HuH-7 (cell line): ENCODE results near the gene TMEM212.
"Not testable (repeated sequence)": the region's sequence is repeated elsewhere in the genome, so short reads cannot be mapped to it uniquely, and the experiment has no call there.

Source experiments
- DNase-seq: peaks from one replicate; pipeline ENCODE4 v3.0.0; 2011; ENCODE audit warnings: low spot score

Gene TMEM212

DNA sequence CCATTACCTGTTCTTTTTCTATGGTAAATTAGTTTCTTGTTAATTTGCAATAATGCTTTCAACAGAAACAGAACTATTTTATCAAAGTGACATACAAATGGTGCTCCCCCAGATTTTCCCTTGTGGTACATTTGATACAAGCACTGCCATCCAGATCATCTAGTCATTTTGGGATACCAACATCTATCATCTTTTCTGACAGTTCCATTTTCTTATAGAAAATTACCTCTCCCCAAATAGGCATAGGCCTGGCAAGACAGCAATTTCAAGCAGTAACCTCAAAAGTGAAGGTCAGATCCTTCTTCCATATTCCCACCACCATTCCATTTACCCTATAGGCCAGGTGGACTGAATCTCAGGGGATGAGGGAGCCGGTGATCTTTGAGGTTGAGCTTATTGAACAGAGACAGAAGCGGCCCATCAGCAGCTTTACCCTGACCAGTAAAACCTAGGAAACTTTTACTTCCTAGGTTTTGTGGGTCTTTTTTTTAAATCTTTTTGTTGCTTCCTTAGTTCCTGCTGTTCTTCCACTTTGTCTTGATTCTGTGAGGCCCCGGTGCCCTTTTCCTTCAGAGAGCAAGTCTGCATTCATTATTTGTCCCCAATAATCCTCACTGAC, 29.8 kb upstream of the TMEM212 start:
- no peak for DNase-seq

DNA sequence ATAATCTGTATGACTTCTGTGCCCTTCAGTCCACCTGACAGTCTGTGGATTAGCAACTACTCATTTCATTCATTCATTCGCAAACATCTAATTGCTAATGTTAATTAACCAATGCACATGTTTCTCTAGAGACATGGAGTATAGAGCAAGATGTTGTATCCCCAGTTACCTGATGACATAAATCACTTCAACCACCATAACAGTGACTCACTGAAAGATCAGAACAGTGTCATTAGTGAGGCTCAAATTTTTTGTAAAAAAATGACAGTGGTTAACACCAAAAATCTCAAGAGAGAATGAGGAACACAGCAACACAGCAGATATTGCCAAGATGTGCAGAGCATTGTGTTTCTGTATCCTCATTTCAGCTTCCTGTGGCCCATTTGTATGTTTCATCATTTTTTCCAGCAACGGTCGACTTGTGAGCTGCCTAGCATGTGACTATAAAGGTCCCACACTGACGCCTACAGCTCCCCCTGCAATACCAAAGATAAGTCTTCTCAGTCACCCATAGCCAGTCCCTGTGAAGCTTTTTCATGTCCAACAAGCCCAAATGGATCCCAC, 29.2 kb upstream of the TMEM212 start:
- DNase-seq, result no peak

GRCh38 chr3:171814662-171815061, 28.5 kb upstream of the TMEM212 start:
- not testable (repeated sequence) for DNase-seq

- DNase-seq, result no peak
These were observed 27.1 kb upstream of the TMEM212 start for GRCh38 chr3:171815973-171816595.

- DNase-seq, result no peak
These were observed 25.9 kb upstream of the TMEM212 start for GRCh38 chr3:171817074-171817800.

GRCh38 chr3:171821044-171821443, 22.1 kb upstream of the TMEM212 start:
- no peak for DNase-seq

DNA sequence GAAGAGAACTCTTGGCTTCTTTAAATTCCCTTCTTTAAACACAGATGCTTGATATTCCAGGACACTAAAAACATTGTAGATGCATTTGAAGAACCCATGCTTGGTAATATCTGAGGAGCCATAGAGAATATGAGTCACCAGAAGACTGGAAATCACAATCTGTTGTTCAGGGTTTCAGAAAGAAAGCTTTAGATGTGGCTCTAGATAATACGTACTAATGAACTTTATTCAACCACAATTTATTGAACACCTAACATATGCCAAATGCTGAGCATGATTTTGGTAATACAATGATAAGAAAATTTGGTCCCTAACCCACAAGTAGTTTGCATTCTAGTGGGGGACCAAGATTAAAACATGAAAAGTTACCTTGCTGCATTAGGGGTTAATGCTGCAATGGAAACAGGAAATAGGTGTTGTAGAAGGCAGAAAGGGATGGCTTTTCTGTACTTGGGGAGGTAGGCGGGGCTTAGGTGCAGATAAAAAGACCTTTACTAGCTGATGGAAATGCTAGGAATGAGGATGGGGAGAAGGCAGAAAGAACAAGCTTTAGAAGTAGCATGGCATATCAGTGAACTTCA, 21.3 kb upstream of the TMEM212 start:
- no peak for DNase-seq

DNA sequence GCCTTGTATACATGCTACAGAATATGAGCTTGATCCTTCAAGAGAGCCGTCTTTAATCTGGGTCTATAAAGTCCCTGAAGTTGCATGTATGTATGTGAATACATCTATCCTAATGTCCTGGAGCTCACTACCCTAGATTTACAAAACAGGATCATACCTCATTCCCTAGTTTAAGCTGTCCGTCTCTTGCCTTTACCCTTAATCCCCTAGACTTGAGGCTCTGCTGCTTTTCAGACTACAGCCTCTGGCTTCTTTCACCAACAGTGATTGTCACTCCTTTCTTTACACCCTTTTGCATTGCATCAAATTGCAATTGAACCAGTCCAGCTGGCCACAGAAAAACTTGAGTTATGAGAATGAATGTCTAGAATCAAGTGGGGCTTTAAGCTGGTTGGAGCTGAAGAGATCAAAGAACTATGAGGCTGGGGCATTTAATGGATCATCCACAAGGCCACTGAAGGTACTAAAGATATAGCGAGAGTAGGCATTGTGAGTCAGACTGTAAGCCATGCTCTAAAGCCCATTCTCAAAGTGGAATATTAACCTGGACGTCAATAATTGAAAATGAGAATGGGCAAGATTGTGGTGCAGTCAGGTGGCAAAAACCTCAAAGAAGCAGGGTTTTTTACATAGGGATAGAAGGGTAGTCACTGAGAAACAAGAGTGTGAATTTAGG, 20.6 kb upstream of the TMEM212 start:
- DNase-seq, result no peak

- no peak for DNase-seq
These were observed 19.0 kb upstream of the TMEM212 start for GRCh38 chr3:171824116-171824515.

- DNase-seq, result no peak
These were observed 18.3 kb upstream of the TMEM212 start for GRCh38 chr3:171824824-171825221.

DNA sequence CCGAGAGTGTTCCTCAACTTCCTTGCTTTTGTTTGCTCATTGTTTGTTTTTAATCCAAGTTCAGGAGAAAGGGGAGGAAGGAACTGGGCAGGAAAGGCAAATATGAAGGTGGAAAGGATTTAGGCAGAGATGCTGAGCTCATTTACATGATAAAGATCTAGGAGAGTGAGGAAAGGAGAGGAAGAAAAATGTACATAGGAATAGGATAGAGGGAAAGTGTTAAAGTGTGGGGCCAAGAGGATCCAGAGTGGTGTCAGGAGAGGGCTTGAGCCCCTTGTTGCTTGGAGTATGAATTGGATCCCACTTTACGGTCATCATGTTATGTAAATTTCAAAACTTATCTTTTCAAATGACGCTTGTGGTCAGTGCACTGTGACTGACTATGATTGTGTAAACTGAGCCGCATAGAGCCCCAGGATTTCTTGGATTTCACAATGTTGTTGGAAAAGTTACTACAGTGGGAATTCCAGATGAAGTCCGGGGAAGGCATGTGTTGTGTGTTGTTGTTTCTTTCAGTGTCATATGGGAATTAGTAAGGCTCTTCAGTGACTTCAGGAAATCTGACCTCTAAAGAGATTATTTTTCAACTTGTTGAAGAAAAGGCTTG, 17.8 kb upstream of the TMEM212 start:
- peak; percentile 60 for DNase-seq

DNA sequence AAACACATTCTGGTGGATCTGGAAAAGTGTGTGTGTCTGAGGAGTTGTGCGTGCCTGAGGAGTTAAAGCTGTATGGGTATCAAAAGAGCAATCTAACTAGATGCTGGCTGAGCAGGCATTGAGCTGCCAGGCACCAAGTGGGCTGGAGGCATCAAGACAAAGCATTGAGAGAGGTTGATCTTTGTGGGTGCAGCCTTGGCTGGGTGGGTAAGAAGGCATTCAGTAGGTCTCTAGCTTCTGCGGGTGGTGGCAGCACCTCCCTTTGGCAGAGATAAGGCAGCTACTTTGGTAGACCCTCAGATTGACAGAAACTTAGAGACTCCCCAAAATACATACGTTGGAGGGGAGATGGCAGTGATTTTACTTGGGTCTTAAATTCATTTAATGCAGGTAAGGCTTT, 15.8 kb upstream of the TMEM212 start:
- DNase-seq, result no peak

GRCh38 chr3:171827836-171828458, 15.2 kb upstream of the TMEM212 start:
- DNase-seq, result no peak

GRCh38 chr3:171828902-171829770, 14.0 kb upstream of the TMEM212 start:
- no peak for DNase-seq

- DNase-seq, result peak; percentile 84
These were observed 13.2 kb upstream of the TMEM212 start for GRCh38 chr3:171829841-171830517.

DNA sequence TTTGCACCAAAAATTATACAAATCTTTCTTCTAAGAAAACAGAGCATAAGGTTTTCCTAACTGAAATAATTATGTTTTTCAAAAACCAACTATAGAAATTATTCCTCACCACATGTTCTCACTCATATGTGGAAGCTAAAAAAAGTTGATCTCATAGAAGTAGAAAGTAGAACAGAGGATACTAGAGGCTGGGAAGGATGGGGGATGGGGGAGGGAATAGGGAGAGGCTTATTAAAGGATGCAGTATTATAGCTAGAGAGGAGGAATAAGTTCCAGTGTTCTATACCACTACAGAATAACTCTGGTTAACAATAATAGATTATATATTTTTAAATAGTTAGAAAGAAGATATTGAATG, 12.7 kb upstream of the TMEM212 start:
- DNase-seq, result no peak

DNA sequence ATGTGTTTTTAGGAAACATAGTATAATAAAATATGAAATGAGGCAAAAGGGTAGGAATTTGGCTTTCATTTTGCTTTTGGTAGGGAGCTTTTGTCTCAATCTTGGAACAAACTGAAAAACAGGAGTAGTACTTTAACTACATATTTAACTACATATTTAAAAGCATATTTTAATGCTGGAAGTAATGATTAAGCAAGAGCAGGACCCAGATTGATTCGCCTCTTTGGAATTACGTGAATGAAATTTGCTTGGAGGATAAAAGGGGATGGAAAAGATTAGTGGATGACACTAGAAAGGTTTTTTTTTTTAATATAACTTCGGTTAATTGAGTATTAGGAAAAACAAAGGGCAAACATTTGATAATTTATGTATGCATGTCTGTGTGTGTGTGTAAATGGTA, 11.2 kb upstream of the TMEM212 start:
- DNase-seq, result no peak

DNA sequence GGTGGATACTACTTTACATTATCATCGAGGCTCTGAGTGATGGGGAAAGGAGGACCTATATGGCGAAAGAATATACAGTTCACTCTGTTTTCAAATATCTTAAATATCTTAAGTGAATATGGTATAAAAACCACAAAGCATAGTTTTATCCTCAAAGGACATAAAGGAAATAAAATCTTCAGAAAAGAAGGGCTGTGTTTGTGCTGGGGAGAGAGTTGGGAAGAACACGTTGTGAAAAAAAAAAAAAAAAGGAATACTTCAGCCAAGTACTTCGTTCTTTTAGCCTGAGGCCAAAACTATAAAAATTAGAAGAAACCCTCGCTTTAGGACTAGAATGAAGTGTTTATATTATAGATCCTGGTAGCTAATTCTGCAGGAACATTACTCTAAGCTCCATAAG, 10.2 kb upstream of the TMEM212 start:
- DNase-seq, result no peak

DNA sequence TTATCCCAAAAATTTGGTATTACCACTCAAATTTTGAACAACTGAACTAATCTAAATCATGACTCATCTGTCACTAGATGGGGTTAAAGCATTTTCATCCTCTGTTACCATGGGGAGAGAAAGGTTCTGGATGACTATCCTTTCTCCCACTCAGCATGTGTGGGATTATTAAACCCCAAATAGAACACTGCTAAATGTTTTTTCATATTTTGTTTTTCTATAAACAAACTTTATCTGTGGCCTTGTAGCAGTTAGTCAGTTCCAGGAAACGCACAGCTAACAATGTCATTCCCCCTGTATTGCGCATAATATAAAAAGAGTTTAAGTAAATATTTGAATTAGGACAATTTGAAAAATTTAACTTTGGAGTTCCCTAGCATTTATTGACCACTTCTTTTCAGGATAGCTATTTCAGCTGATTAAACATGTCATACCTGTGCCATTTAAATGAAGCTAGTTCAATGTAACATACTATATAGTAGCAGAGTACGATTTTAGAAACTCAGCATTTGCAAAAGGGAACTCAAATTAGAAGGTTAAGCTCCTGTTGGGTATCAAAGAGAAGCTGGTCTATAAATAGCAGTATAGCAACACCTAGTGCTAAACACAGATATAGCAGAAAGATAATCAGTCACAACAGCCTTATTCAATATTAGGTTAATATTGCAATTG, 9.2 kb upstream of the TMEM212 start:
- no peak for DNase-seq
